Measurements from ENCODE around the gene PDF.
"Not testable (repeated sequence)": the region's sequence is repeated elsewhere in the genome, so short reads cannot be mapped to it uniquely, and the experiment has no call there.

The PDF gene

DNA sequence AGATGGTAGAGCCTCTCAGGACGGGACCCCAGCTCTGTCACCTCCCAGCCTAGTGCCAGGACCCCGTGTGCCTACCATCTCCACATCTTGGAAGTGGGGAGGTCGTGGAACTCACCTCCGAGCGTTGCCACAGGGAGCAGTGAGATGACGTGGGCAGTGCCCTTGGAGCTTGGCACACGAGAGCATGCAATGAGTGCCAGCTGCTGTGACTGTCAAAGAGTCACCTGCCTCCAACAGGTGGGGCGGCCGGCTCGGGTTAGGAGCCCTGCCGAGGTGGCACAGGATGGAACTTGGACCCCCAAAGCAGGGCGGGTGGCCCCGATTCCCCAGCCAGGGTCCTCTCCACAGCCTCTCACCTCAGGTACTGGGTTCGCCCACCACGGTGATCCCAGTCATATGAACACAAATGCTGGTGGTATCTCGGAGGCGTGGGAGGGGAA lies 13.8 kb downstream of the PDF start:
- DNase-seq (ENCODE audit: low read depth in 2 of 2), result no peak

- DNase-seq (ENCODE audit: low read depth in 2 of 2), result no peak
Observed at GRCh38 chr16:69315486-69316311, 14.7 kb downstream of the PDF start.

DNA sequence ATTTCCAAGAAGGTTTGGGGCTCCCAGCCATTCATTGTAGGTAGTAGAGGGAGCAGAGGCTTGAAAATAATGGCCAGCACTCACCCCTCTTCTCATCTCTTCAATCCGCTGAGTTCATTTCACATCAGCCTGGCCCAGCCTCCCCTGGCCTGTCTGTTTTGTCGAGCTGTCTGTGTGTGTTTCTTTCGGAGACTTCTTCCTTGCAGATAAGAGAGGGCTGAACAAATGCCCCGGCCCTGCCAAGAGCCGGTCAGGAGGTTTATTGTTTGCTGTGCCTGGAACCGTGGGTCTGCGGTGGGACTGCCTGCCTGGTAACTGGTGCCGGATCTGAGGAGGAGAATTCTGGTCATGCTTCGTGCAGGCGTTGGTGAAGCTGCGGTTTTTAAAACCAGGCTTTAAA lies 15.9 kb downstream of the PDF start:
- DNase-seq (ENCODE audit: low read depth in 2 of 2), result no peak

DNA sequence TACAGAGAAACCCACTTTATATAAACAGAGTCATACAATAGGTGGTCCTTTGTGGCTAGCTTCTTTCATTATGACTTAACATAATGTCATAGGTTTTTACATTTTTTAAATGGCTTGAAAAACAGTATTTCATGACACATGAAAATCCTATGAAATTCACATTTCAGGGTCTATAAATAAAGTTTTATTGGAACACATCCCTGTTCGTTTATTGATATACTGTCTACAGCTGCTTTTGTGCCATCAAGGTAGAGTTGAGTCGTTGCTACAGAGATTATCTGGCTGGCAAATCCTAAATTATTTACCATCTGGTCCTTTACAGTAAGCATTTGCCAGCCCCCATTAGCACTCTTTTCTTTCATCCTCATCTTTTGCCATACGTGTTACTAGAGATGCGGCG lies 16.9 kb downstream of the PDF start:
- no peak for DNase-seq (ENCODE audit: low read depth in 2 of 2)

DNA sequence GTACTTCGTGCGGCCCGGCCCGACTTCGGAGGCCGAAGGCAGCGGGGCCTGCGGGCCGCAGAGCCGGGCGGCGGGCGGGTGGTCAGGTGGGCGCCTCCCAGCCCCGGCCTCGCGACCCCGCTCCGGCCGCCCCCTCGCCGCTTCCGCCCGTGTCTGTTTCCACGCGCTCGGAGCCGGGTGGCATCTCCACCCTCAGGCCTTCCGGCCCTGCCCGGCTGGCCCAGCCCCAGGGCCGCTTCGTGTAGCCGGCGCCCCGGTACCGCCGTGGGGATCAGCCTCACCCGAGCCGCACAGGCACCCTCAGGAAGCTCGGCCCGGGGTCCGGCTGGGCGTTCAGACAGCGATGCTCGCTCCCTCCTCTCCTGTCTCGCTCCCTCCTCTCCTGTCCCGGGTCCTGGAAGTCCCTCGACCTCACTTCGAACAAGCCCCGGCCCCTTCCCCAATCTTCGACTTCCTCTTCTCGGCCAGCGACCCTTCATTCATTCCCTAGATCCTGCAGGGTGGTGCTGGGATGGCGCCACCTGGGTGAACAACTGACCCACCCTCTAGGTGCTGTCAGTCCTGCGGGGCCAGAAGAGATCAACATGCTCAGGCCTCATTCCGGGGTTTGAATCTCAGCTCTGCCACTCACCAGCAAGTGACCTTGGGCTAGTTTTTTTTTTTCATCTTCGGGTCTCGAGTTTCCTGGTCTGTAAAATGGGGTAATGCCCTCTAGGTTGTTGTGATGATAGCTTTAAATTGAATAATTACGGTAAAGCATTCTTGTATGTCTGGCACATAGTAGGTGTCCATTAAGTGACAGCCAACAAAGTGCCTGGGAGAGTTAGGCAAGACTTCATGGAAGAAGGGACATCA lies 18.6 kb downstream of the PDF start:
- peak; percentile 27 to 36 for DNase-seq (ENCODE audit: low read depth in 2 of 2)

GRCh38 chr16:69310653-69311532 lies 19.5 kb downstream of the PDF start, which contains the start of gene VPS4A:
Gene VPS4A, plus strand, starts transcription at chr16:69311350. Its CDS starts 162 bp downstream, at chr16:69311512.
- DNase-seq (ENCODE audit: low read depth in 2 of 2), result peak; percentile 95 to 96

DNA sequence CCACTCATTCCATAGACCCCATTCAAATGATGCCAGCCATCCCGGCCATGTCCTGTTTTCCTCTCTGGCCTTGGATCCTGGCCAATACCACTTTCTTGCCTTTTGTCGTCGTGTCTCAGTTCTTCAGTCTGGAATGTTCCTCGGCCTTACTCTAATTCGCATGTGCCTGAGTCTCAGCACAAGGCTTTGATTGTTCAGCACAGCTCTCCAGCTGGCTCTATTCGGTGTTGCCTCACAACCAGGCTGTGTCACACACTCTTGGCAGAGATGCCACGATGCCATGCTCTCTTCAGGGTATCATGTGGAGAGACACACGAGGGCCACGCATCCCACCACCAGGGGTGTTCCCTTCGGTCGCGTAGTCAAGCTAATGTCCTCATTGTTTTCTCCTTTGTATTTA lies 21.1 kb downstream of the PDF start:
- DNase-seq (ENCODE audit: low read depth in 2 of 2), result no peak

- no peak for DNase-seq (ENCODE audit: low read depth in 2 of 2)
Observed at GRCh38 chr16:69307856-69308255, 22.5 kb downstream of the PDF start.

DNA sequence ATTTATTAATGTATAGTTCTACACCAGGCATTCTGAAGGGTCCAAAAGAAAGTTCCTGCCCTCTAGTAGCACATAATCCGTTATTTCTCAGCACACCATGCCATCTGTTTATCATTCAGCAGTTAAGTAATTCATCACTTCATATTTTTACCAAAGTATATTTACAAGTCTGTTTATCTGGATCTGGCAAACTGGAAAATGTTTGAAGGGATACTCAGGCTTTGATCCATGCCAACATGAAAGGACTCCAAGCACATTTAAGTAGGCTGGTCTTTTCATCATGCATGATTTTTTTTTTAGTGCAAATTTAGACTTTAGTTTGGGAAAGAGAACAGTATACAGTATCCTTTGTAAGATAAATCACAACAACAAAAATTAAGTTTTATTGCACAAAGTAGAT lies 23.3 kb downstream of the PDF start:
- no peak for DNase-seq (ENCODE audit: low read depth in 2 of 2)

DNA sequence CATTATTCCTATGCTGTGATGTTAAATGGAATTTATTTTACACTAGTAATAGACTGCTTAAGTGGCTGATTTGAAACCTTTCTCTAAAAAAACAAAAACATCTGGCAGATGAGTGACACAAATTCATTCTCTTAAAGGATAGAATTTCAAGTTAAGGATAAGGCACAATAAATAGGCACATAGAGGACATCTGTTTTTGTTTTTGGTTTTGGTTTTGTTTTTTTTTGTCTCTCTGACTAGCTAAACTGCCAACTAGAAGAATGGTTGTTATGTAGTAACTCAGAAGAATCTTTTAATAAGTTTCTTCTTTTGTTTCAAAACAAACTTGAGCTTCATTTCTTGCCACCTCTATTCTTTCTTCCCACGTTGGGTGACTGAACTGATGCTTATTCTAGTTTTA lies 24.4 kb downstream of the PDF start:
- DNase-seq (ENCODE audit: low read depth in 2 of 2), result no peak

DNA sequence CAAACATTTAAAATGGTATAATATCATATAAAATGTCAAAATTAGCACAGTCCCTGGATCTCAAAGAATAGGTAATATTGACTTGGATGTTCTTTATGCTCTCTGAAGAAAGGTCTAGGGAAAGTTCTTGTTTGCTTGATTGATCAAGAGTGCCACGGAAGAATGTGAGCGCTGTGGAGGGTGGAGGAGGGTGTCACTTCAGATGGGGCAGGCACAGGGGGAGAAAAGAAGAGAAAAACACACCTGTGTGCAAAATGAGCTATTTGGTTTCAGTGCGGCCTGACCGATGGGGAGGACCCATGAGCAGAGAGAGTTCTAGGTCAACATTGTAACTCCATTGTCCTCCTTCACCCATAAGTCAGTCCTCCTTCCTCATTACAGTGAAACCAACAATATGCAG lies 28.1 kb downstream of the PDF start:
- DNase-seq (ENCODE audit: low read depth in 2 of 2), result no peak

DNA sequence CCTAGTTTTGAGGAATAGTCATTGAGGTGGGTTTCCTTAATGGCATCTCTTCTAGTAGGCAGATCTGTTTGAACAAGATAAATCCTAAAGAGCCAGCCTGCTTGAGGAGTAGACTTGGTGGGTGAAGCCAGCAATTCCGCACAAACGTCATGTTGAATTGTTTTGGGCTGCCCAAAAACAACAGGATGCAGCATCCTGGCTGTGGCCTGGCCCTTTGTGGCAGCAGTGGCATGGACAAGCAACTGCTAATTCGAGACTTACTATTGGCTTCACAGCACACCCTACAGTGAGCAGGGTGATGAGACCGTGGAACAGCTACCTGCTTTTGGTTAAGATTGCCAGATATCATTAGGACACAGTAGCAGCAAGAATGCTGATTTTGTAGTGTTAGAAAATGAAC lies 28.5 kb downstream of the PDF start:
- DNase-seq (ENCODE audit: low read depth in 2 of 2), result no peak

DNA sequence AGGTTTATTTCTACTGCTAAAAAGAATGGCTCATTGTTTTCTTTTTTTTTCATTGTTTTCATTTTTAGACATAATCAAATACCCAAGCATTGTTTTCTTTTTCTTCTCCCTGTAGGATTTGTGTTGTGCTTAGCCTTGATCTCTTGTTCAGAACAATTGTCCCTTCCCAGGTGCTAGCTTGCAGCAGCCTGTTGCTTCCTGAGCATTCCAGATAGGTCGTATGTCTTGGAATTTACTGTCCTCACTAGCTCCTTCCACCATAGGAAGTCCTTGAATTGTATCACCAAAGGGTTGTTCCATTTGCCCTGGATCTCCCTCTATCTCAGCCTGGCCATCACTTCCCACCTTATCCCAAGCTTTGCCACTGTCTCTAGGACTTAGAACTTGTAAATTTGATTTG lies 29.2 kb downstream of the PDF start:
- DNase-seq (ENCODE audit: low read depth in 2 of 2), result no peak

GRCh38 chr16:69298261-69298660 lies 32.1 kb downstream of the PDF start:
- no peak for DNase-seq (ENCODE audit: low read depth in 2 of 2)

DNA sequence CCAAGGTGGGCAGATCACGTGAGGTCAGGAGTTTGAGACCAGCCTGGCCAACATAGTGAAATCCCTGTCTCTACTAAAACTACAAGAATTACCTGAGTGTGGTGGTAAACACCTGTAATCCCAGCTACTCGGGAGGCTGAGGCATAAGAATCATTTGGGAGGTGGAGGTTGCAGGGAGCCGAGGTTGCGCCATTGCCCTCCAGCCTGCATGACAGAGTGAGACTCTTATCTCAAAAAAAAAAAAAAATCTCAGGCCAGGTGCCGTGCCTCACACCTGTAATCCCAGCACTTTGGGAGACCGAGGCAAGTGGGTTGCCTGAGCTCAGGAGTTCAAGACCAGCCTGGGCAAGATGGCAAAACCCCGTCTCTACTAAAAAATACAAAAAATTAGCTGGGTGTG lies 33.6 kb downstream of the PDF start:
- not testable (repeated sequence) for DNase-seq (ENCODE audit: low read depth in 2 of 2)

DNA sequence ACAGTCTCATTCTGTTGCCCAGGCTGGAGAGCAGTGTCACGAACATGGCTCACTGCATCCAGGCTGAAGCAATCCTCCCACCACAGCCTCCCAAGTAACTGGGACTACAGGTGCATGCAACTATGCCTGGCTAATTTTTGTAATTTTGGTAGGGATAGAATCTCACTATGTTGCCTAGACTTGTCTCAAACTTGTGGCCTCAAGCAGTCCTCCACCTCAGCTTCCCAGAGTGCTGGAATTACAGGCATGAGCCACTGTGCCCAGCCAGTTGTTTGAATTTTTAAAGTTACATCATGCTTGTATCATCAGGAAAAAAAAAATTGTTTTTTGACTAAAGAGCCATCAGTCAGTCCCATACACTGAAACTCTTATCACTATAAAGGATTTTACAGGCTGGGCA lies 36.3 kb downstream of the PDF start:
- DNase-seq (ENCODE audit: low read depth in 2 of 2), result no peak

DNA sequence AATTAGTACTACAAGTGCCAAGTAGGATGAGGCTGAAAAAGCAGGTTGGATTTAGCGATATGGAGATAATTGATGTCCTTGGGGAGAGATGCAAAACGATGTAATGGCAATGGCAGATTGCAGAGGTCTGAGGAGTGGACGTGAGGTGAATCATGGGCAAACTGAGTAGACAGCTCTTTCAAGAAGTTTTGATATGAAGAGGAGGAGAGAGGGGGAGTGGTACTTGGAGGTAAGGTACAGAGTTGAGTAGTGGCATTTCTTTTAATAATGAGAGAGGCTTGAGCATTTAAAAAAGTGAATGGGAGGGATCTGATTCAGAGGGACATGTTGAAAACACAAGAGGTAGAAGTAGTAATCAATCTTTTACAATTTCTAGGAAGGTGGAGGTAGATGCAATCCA lies 37.0 kb downstream of the PDF start:
- DNase-seq (ENCODE audit: low read depth in 2 of 2), result no peak

DNA sequence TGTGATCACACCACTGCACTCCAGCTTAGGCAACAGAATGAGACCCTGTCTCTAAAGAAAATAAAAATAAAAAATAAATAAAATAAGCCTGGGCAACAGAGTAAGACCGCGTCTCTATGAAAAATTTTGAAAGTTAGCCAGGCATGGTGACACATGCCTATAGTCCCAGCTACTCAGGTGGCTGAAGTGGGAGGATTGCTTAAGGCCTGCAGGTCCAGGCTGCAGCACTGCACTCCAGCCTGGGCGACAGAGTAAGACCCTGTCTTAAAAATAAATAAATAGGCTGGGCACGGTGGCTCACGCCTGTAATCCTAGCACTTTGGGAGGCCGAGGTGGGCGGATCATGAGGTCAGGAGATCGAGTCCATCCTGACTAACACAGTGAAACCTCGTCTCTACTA lies 38.7 kb downstream of the PDF start:
- DNase-seq (ENCODE audit: low read depth in 2 of 2), result not testable (repeated sequence)

DNA sequence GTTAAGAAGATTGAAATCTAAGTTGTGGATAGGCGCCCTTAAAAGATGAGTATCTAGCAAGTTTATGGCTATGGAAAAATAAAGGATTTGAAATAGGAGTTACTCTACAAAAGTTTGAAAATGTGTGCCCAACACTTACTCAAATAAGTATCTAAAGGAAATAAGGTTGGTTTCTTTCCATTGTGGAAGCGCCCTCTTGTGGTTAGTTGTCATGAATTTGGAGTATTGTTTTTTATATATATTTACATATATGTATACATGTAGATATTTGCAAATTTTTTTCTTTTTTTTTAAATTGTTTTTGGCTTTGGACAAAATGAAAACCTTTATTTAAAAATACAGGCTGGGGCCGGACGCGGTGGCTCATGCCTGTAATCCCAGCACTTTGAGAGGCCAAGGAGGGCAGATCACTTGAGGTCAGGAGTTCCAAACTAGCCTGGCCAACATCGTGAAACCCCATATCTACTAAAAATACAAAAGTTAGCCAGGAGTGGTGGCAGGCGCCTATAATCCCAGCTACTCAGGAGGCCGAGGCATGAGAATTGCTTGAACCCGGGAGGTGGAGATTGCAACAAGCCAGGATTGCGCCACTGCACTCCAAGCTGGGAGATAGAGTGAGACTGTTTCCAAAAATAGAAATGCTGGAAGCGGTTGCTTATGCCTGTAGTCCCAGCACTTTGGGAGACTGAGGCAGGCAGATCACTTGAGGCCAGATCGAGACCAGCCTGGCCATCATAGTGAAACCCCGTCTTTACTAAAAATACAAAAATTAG lies 43.3 kb downstream of the PDF start:
- peak in 1 of 2 donors; percentile 4 for DNase-seq (ENCODE audit: low read depth in 2 of 2)

DNA sequence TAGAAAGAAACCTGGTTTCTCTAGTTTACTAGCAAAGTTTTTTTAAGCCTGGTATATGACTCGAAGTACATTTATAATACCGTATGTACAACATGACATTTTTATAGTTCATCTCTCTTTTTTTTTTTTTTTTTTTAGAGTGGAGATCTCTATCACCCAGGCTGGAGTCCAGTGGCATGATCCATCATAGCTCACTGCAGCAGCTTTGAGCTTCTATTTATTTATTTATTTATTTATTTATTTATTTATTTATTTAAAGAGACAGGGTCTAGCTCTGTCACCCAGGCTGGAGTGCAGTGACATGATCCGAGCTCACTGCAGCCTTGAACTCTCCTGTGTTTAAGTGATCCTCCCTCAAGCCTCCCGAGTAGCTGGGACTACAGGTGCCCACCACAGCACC lies 45.1 kb downstream of the PDF start:
- DNase-seq (ENCODE audit: low read depth in 2 of 2), result no peak

- DNase-seq (ENCODE audit: low read depth in 2 of 2), result no peak
Observed at GRCh38 chr16:69283851-69284250, 46.5 kb downstream of the PDF start.

Measured in stimulated activated CD8-positive, alpha-beta memory T cell treated with anti-CD3 and anti-CD28 coated beads, Interleukin-15, amount 100 ng/mL, for 48 hours (primary cell).